Mesothelial cell of epicardium (in vitro differentiated cells): Measurements from ENCODE around the gene SEMA5A. TPM values are rescaled to one million over a fixed set of nuclear protein-coding genes. Genes with fewer than 3 reads are reported as not detected.

Experiments used
- DNase-seq, 2 experiments: peaks; one replicate each; pipeline ENCODE4 v3.0.0; 2021; ENCODE audit warnings: low spot score in 2 of 2; ENCODE audit not compliant: unreplicated experiment in 2 of 2
- H3K27ac Mint-ChIP-seq: 2 replicates; pipeline ENCODE4 v1.8.0; 2021; ENCODE audit warnings: mixed read lengths
- H3K27me3 Mint-ChIP-seq: 2 replicates; pipeline ENCODE4 v1.8.0; 2021; ENCODE audit warnings: low read depth, mixed read lengths
- H3K36me3 Mint-ChIP-seq: 2 replicates; pipeline ENCODE4 v1.8.0; 2021; ENCODE audit warnings: mixed read lengths
- H3K4me1 Mint-ChIP-seq: 2 replicates; pipeline ENCODE4 v1.8.0; 2021; ENCODE audit warnings: mixed read lengths
- H3K4me3 Mint-ChIP-seq: 2 replicates; pipeline ENCODE4 v1.8.0; 2021; ENCODE audit warnings: mild to moderate bottlenecking, moderate library complexity, mixed read lengths
- H3K9me3 Mint-ChIP-seq: 2 replicates; pipeline ENCODE4 v1.8.0; 2021; ENCODE audit warnings: mixed read lengths
- CTCF ChIP-seq: fragments of 200-600 bp; sonication (generic); IDR thresholded peaks from one replicate; pipeline ENCODE4 v1.5.0; 2021; ENCODE audit warnings: antibody characterized with exemption; ENCODE audit not compliant: unreplicated experiment
- total RNA-seq: library from RNA; stranded (reverse); gene quantifications from 3 replicates; pipeline ENCODE4 v1.2.1, GENCODE V29; 2021

The SEMA5A gene
- total RNA-seq, 1 donor from 2014 or later = 26.7 TPM

DNA sequence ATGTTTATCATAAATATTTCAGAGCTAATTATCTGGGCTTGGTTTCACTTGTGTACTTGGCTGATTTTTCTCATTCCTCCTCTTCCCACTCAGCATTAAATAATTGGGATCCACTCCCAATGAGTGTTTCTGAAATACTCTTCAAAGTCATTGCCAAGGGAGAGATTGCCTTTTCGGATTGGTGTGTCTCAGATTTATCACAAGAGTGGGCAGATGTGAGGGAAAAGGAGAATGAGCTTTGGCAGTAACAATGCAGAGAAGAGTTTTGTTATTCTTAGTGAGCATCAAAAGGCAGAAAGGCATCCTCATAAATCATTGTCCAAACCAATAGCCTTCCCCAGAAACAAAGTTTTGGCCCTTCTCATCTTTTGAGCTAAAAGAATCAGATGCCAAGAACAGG is 79.2 kb downstream of the SEMA5A start:
- H3K4me3 Mint-ChIP-seq = no peak overlapping the region
- H3K27me3 Mint-ChIP-seq = no peaks in the 10 kb centered on the region
- TF ChIP-seq CTCF = no peak
- peak overlapping the region; percentile 5 for H3K27ac Mint-ChIP-seq
- no peaks in the 10 kb centered on the region for H3K36me3 Mint-ChIP-seq
- no peaks in the 10 kb centered on the region for H3K9me3 Mint-ChIP-seq
- peaks cover 17% of the 10 kb centered on the region for H3K4me1 Mint-ChIP-seq
- DNase-seq = no peak

- H3K36me3 Mint-ChIP-seq = no peaks in the 10 kb centered on the region
- no peaks in the 10 kb centered on the region for H3K9me3 Mint-ChIP-seq
- no peak overlapping the region for H3K4me3 Mint-ChIP-seq
- H3K27ac Mint-ChIP-seq = no peak overlapping the region
- no peaks in the 10 kb centered on the region for H3K27me3 Mint-ChIP-seq
- H3K4me1 Mint-ChIP-seq = peaks cover 17% of the 10 kb centered on the region
- no peak for TF ChIP-seq CTCF
- no peak for DNase-seq
These were observed 81.4 kb downstream of the SEMA5A start for GRCh38 chr5:9464478-9464877.

DNA sequence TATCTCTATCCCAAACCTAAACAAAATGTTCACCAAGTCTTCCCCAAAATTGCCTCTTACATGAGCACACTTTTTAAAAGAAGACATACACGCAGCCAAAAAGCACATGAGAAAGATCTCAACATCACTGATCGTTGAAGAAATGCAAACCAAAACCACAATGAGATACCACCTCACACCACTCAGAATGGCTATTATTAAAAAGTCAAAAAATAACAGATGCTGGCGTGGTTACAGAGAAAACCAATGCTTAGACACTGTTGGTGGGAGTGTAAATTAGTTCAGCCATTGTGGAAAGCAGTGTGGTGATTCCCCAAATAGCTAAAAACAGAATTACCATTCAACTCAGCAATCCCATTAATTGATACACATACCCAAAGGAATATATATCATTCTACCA is 83.8 kb downstream of the SEMA5A start:
- H3K4me3 Mint-ChIP-seq = no peak overlapping the region
- H3K27me3 Mint-ChIP-seq = no peaks in the 10 kb centered on the region
- no peak overlapping the region for H3K27ac Mint-ChIP-seq
- H3K9me3 Mint-ChIP-seq = peaks cover 5% of the 10 kb centered on the region
- H3K4me1 Mint-ChIP-seq = peaks cover 7% of the 10 kb centered on the region
- H3K36me3 Mint-ChIP-seq = peaks cover 3% of the 10 kb centered on the region
- no peak for TF ChIP-seq CTCF
- DNase-seq = no peak

DNA sequence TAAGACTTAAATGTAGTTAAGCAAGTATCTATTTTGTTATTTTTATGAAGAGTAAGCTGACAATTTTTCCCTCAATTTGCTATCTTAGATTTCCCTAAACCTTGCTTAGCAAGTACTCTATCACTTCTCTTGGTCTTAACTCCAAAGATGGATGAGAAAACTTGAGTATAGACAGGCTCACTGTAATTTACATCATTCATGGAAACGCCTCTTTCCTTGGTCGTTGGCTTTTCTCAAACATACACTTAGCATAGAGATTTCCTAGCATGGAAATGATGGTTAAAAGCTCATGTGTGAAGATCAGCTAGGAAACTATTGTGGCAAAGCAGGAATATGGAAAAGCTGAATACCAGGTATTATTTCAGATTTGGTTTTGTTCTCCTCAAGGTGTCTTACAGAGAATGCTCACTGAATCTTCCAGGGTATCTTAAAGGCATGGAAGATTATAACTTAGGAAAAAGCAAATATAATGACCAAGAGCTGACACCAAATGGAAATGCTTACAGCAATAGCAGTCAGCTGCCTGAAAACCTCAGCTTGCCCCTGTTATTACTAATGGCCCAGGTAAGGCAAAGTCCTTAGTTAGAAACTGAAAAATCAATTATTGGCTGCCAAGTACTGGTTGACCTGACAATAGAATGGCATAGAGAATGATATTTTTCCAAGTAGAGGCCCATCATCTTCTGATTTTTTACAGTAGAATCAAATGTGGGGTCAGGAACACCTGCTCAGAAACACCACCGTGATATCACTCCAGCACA is 84.8 kb downstream of the SEMA5A start:
- Mint-ChIP-seq H3K4me1 (peaks cover 11% of the 10 kb centered on the region), H3K36me3 (peaks cover 3% of the 10 kb centered on the region), H3K27ac (no peak overlapping the region), H3K27me3 (no peaks in the 10 kb centered on the region), H3K9me3 (peaks cover 5% of the 10 kb centered on the region), H3K4me3 (no peak overlapping the region)
- TF ChIP-seq CTCF = no peak
- DNase-seq = no peak

GRCh38 chr5:9456435-9457042 is 89.3 kb downstream of the SEMA5A start:
- no peaks in the 10 kb centered on the region for H3K27me3 Mint-ChIP-seq
- H3K4me3 Mint-ChIP-seq = no peak overlapping the region
- H3K9me3 Mint-ChIP-seq = peaks cover 15% of the 10 kb centered on the region
- no peak for TF ChIP-seq CTCF
- DNase-seq = no peak
- H3K27ac Mint-ChIP-seq = peak overlapping the region; percentile 93
- H3K4me1 Mint-ChIP-seq = peaks cover 32% of the 10 kb centered on the region
- peaks cover 6% of the 10 kb centered on the region for H3K36me3 Mint-ChIP-seq
